HG03066 (cell line): ENCODE results near the gene NSMCE1.

ENCODE experiments used
- ATAC-seq: cut with Tn5 transposase; IDR thresholded peaks from one replicate; pipeline ENCODE4 v1.9.1; 2021; ENCODE audit warnings: low read depth; ENCODE audit not compliant: unreplicated experiment

NSMCE1 gene, protein sequence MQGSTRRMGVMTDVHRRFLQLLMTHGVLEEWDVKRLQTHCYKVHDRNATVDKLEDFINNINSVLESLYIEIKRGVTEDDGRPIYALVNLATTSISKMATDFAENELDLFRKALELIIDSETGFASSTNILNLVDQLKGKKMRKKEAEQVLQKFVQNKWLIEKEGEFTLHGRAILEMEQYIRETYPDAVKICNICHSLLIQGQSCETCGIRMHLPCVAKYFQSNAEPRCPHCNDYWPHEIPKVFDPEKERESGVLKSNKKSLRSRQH

GRCh38 chr16:27268376-27269299, at the start of gene NSMCE1:
Gene NSMCE1, minus strand, starts transcription at chr16:27268772. Its CDS starts 11,202 bp downstream, at chr16:27257570.
- peak; percentile 89 for ATAC-seq

- no peak for ATAC-seq
Observed at GRCh38 chr16:27317738-27318391, 49.3 kb upstream of the NSMCE1 start.

GRCh38 chr16:27317320-27317719, 48.7 kb upstream of the NSMCE1 start:
- no peak for ATAC-seq

DNA sequence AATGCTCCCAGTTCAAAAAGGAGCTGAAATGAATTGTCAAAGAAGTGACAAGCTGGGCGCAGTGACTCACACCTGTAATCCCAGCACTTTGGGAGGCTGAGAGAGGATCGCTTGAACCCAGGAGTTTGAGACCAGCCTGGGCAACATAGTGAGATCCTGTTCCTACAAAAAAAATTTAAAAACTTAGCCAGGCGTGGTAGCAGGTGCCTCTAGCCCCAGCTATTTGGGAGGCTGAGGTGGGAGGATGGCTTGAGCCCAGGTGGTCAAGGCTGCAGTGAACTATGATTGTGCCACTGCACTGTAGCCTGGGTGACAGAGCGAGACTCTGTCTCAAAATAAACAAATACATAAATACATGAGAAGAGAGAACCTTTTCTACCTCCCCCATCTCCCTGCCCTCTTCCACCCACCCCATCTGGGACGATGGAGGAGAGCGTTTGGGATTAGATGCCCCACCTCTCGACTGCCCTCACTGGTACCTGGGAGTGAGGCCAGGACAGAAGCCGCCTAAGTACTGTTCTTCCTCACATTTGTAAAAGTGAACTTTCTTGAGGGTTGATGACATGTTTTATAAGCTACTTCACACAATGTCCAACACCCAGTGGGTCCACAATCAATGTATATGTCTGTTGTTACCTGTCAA, 47.6 kb upstream of the NSMCE1 start:
- ATAC-seq = no peak

- no peak for ATAC-seq
Observed at GRCh38 chr16:27315333-27316037, 46.9 kb upstream of the NSMCE1 start.

GRCh38 chr16:27314986-27315332, 46.4 kb upstream of the NSMCE1 start:
- no peak for ATAC-seq

GRCh38 chr16:27314161-27314723, 45.7 kb upstream of the NSMCE1 start:
- ATAC-seq = peak; percentile 29

DNA sequence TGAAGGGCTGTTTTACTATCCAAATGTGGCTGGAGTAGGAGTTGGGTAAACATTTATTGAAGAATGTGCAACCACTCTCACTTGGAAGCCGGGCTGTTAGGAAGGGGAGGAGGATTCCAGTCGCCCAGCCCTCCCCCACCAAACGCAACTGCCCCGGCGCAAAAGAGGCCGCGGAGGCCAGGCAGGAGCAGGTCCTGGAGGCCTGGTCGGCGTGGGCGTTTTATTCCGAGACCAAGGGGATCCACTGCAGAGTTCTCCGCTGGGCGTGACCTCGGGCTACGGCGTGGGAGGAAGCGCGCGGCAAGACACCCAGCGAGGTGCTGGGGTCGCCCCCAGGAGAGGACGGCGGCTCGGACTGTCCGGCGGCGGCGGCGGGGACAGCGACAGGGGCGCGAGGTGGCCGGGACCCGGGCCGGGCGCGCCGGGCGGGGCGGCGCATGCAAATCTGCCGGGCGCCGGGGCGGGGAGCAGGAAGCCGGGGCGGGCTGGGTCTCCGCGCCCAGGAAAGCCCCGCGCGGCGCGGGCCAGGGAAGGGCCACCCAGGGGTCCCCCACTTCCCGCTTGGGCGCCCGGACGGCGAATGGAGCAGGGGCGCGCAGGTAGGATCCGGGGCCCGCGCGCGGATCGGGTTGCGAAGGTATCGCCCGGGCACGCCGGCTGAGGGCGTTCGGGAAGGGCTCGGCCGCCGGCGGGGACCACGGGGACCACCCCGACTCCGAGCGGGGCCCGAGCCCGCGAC, 45.0 kb upstream of the NSMCE1 start, which contains the start of gene IL4R:
Gene IL4R (plus strand): TSS at position 553 of the 739 bp plus-strand sequence. CDS start 26,230 bp downstream, outside the sequence.
- peak; percentile 45 for ATAC-seq

DNA sequence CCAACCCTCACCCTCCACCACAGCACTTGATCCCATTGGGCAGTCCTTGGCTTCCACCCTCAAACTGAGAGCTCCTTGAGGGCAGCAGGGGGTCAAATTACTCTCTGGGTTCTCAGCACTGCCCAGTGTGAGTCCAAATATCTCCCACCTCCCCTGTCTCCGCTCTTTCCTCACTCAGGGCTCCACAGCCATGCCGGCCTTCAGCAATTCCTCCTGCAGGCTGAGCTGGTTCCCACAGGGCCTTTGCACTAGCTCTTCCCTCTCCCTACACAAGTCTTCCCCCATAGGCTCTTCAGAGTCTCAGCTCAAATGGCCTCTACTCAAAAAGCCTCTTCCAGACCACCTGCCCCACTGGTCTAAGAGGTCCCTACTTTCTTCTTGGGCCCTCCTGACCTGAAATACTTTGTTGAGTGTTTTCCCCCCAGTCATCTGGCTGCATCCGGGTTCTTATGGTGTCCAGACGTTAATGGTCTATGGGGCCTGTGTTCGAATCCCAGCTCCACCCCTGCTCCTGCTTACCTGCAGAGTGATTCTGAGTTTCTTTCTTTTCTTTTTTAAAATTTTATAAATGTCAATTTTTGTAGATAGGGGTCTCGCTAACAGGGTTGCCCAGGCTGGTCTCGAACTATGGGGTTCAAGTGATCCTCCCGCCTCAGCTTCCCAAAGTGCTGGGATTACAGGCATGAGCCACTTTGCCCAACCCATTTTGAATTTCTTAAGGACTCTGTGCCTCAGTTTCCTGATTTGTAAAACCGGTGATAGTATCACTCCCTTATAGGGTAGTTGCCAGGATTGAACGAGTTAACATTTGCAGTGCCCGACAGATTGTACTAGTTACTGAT, 44.2 kb upstream of the NSMCE1 start:
- no peak for ATAC-seq

- ATAC-seq = no peak
Observed at GRCh38 chr16:27311897-27312303, 43.3 kb upstream of the NSMCE1 start.

- ATAC-seq = no peak
Observed at GRCh38 chr16:27311448-27311830, 42.9 kb upstream of the NSMCE1 start.

DNA sequence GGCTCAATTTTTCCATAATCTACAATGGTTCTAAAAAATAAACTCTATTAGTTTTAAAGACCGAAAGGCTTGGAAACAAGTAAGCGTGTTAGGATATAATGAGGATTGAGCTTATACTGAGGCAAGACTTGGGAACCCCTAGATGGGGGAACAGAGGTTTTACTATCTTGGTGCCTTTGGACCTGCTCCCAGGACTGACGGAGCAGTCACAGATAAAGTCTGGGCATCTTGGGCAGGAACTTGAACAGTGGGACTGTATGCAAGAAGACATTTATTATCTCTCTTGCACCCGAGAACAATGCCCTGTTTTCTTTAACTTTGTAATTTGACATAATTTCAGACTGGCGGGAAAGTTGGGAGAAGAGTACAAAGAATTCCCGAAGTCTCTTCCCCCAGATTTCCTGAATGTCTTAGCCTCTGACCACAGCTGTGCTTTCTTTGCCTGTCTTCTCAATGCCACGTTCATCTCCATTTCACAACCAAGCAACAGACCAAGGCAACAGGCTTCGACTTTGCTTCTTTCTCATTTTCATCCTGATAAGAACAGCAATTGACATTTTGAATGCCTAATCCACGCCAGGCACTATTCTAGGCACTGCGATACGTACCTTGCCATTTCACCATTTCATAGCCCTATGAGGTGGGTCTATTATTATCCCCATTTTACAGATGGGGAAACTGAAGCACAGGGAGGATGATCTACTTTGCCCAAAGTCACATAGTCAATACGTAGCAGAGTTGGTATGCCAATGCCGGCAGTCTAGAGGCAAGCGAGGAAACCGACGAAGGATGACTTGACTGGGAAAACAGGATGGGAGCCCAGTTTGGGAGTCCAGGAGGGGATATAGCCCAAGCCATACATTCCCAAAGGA, 42.2 kb upstream of the NSMCE1 start:
- no peak for ATAC-seq

GRCh38 chr16:27308792-27309191, 40.2 kb upstream of the NSMCE1 start:
- no peak for ATAC-seq

DNA sequence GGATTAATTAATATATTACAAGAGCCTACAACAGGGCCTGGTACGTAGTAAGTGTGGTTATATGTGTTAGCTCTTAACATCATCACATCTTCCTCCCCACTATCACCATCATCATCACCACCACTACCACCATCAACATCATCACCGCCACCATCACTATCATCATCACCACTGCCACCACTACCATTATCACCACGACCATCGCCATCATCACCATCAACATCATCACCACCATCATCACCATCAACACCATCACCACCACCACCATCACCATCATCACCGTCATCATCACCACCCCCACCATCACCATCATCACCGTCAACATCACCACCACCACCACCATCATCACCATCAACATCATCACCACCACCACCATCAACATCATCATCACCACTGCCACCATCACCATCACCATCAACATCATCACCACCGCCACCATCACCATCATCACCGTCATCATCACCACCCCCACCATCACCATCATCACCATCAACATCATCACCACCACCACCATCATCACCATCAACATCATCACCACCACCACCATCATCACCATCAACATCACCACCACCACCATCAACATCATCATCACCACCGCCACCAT, 37.4 kb upstream of the NSMCE1 start:
- no peak for ATAC-seq

DNA sequence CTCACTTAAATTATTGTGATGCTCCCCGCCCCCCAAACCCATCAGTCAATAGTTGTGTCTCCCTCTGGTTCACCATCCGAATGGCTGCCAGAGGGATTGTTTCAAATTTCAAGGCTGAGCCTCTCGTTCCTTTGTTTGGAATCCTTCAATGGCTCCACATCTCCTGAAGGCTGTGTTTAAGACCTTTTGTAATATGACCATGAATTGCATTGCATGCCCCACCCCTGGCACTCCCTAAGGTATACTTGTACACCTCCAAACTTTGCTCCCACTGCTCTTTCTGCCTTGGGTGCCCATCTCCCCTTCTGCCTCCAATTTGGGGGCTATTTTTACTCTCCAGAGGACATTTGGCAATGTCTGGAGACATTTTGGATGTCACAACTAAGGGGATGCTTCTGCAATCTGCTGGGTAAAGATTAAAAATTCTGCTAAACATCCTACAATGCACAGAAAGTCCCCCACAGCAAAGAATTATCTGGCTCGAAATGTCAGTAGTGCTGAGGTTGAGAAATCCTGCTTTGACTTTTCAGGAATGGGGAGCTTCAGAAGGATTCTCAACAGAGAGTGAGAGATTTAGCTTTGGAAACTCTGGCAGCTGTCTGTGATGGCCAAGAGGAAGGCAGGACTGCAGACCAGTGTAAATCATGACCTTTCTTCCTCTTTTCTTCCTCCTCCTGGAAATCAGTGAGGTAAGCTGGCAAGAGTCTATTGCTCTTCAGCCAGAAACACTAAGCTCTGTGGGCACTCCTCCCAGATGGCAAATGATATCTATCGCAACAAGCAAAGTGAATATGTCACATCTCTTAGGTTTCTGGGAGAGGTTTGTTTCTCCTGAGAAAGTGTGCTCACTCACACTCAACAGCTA, 36.5 kb upstream of the NSMCE1 start:
- ATAC-seq = no peak

- ATAC-seq = no peak
Observed at GRCh38 chr16:27304102-27304501, 35.5 kb upstream of the NSMCE1 start.
